Neuronal stem cell (in vitro differentiated cells): ENCODE data around the gene KRTAP20-1.
A peak's percentile ranks its signal among the peaks of the same experiment; 100 is the strongest.

Experiments used
- DNase-seq: peaks from one replicate; pipeline ENCODE4 v3.0.0-alpha.2; 2013; ENCODE audit warnings: low spot score
- H2AFZ ChIP-seq: one replicate; pipeline ENCODE4 v1.6.1; 2013; ENCODE audit warnings: mild to moderate bottlenecking, low read length, inconsistent platforms
- H2AK5ac ChIP-seq: 2 replicates; pipeline ENCODE4 v1.6.1; 2013; ENCODE audit warnings: low read depth, mild to moderate bottlenecking, inconsistent platforms, low read length, moderate library complexity, mixed read lengths
- H2BK120ac ChIP-seq: 2 replicates; pipeline ENCODE4 v1.6.1; 2013; ENCODE audit warnings: low read depth, mild to moderate bottlenecking, inconsistent platforms, low read length, moderate library complexity, mixed read lengths
- H2BK12ac ChIP-seq: one replicate; pipeline ENCODE4 v1.6.1; 2013; ENCODE audit warnings: low read length, inconsistent platforms
- H2BK15ac ChIP-seq: 2 replicates; pipeline ENCODE4 v1.6.1; 2013; ENCODE audit warnings: mild to moderate bottlenecking, low read length, inconsistent platforms, mixed read lengths
- H2BK5ac ChIP-seq: one replicate; pipeline ENCODE4 v1.6.1; 2013; ENCODE audit warnings: inconsistent platforms, mild to moderate bottlenecking, low read length, moderate library complexity
- H3K14ac ChIP-seq: one replicate; pipeline ENCODE4 v1.6.1; 2013; ENCODE audit warnings: low read length, inconsistent platforms
- H3K18ac ChIP-seq: 2 replicates; pipeline ENCODE4 v1.6.1; 2013; ENCODE audit warnings: low read length, inconsistent platforms
- H3K23ac ChIP-seq: 2 replicates; pipeline ENCODE4 v1.6.1; 2013; ENCODE audit warnings: low read depth, mild to moderate bottlenecking, mixed read lengths, low read length, inconsistent platforms; ENCODE audit not compliant: poor library complexity
- H3K27ac ChIP-seq: replicated peaks from 3 replicates; pipeline ENCODE4 v1.5.1; 2013; ENCODE audit warnings: low read length, inconsistent platforms
- H3K27me3 ChIP-seq, 3 experiments: 2 replicates each; pipeline ENCODE4 v1.6.1; 2013; ENCODE audit warnings: low read length in 3 of 3, mild to moderate bottlenecking in 2 of 3, inconsistent platforms in 1 of 3, low read depth in 1 of 3, mixed read lengths in 1 of 3, moderate library complexity in 1 of 3; ENCODE audit not compliant: control insufficient read depth in 3 of 3, insufficient read depth in 3 of 3
- H3K36me3 ChIP-seq, 2 donors: replicated peaks in 1 of 2; 2 replicates each; pipeline ENCODE4 v1.6.1; 2013; ENCODE audit warnings: low read length in 2 of 2; ENCODE audit not compliant: control insufficient read depth in 2 of 2, insufficient read depth in 2 of 2
- H3K4ac ChIP-seq: 2 replicates; pipeline ENCODE4 v1.6.1; 2013; ENCODE audit warnings: inconsistent platforms, mild to moderate bottlenecking, low read length, moderate library complexity
- H3K4me1 ChIP-seq, 2 donors: 1 replicate in 1 of 2; 2 replicates in 1 of 2; pipeline ENCODE4 v1.6.1; 2013; ENCODE audit warnings: low read length in 2 of 2, low read depth in 1 of 2; ENCODE audit not compliant: control insufficient read depth in 2 of 2, insufficient read depth in 1 of 2
- H3K4me2 ChIP-seq: one replicate; pipeline ENCODE4 v1.6.1; 2013; ENCODE audit warnings: mild to moderate bottlenecking, low read length, inconsistent platforms; ENCODE audit not compliant: insufficient read depth, poor library complexity, severe bottlenecking
- H3K4me3 ChIP-seq, 2 donors: 2 replicates each; pipeline ENCODE4 v1.5.1; 2013; ENCODE audit warnings: low read length in 2 of 2, mild to moderate bottlenecking in 2 of 2, inconsistent platforms in 1 of 2, moderate library complexity in 1 of 2
- H3K79me1 ChIP-seq: one replicate; pipeline ENCODE4 v1.6.1; 2013; ENCODE audit warnings: low read depth, mild to moderate bottlenecking, inconsistent platforms, low read length, moderate library complexity
- H3K9ac ChIP-seq: one replicate; pipeline ENCODE4 v1.6.1; 2013; ENCODE audit warnings: mild to moderate bottlenecking, low read depth, low read length, inconsistent platforms; ENCODE audit not compliant: poor library complexity
- H3K9me3 ChIP-seq, 2 donors: replicated peaks in 1 of 2; 2 replicates each; pipeline versions ENCODE3 to v1.6.1; 2013; ENCODE audit warnings: low read length in 2 of 2, mild to moderate bottlenecking in 2 of 2, inconsistent platforms in 1 of 2, low read depth in 1 of 2, mixed read lengths in 1 of 2, moderate library complexity in 1 of 2; ENCODE audit not compliant: control insufficient read depth in 2 of 2, insufficient read depth in 1 of 2
- H4K8ac ChIP-seq: one replicate; pipeline ENCODE4 v1.6.1; 2013; ENCODE audit warnings: low read depth, mild to moderate bottlenecking, inconsistent platforms, low read length, moderate library complexity
- H4K91ac ChIP-seq: one replicate; pipeline ENCODE4 v1.6.1; 2013; ENCODE audit warnings: low read length, low read depth, mild to moderate bottlenecking, inconsistent platforms; ENCODE audit not compliant: poor library complexity
- WGBS, 2 donors: extraction: QIAGEN DNeasy Blood & Tissue Kit; methylation state at CpG; one replicate each; pipeline ENCODE4 v1.1.7; 2013; ENCODE audit warnings: missing lambda C conversion rate in 2 of 2, mixed read lengths in 1 of 2; ENCODE audit not compliant: insufficient read length in 2 of 2, insufficient replicate concordance in 1 of 2; ENCODE audit errors: extremely low coverage in 2 of 2; 5-methylcytosine and 5-hydroxymethylcytosine counted together

The KRTAP20-1 gene

DNA sequence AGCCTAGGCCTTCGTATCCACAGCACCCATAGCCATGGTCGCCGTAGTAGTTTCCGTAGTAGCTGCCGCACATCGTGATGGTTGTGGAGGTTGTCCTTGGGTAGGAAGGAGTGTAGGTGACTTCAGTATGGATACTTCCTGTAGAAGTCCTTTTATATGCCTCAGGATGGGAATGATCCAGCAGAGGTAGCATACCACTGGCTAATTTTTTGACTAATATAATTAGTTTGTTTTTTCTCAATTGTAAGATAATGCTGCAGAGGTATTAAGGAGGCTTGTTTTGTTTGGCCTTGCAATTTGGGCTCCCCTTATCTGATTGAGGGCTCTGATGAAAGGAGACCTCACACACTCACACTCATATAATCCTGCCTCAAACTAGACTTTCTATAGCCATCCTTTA is 17.4 kb upstream of the KRTAP20-1 start, which contains the start of gene KRTAP6-2:
TSS of gene KRTAP6-2 (minus strand) at position 101 of the 400 bp plus-strand sequence. CDS start at position 73, 28 bp downstream.
- H2BK15ac ChIP-seq, result no peak within 1 kb of the TSS
- no peak within 1 kb of the TSS for H3K4me3 ChIP-seq
- no peak within 1 kb of the TSS for H3K4ac ChIP-seq
- H3K4me2 ChIP-seq, result no peak within 1 kb of the TSS
- peak within 1 kb of the TSS; percentile 80 for H3K18ac ChIP-seq
- H2BK5ac ChIP-seq, result no peak within 1 kb of the TSS
- peak within 1 kb of the TSS; percentile 64 for H2AK5ac ChIP-seq
- no peak within 1 kb of the TSS for H4K91ac ChIP-seq
- H3K4me1 ChIP-seq, result no peaks in the 10 kb centered on the region
- H3K9ac ChIP-seq, result no peak within 1 kb of the TSS
- H3K14ac ChIP-seq, result no peak within 1 kb of the TSS
- H2AFZ ChIP-seq, result no peak within 1 kb of the TSS
- peak within 1 kb of the TSS; percentile 33 for H2BK12ac ChIP-seq
- H3K27ac ChIP-seq, result no peak within 1 kb of the TSS
- no peak within 1 kb of the TSS for H2BK120ac ChIP-seq
- no peaks in the 10 kb centered on the region for H3K79me1 ChIP-seq
- WGBS, 2 donors, result no CpG with 5 or more reads among the region's 6 CpGs
- no peak for DNase-seq
- no peak within 1 kb of the TSS for H4K8ac ChIP-seq
- no peaks in the 10 kb centered on the region for H3K36me3 ChIP-seq
- no peaks in the 10 kb centered on the region for H3K27me3 ChIP-seq
- H3K23ac ChIP-seq, result peak within 1 kb of the TSS; percentile 8
- H3K9me3 ChIP-seq, result peaks cover 0 to 2% of the 10 kb centered on the region in 2 donors

- Histone ChIP-seq H3K18ac (no peak within 1 kb of the TSS), H2BK15ac (no peak within 1 kb of the TSS)
- WGBS, 2 donors, result no CpG with 5 or more reads among the region's 1 CpG
These were observed 15.4 kb upstream of the KRTAP20-1 start, which contains the start of gene KRTAP22-1 for GRCh38 chr21:30600787-30601186. KRTAP22-1 (plus strand) TSS chr21:30601087.

DNA sequence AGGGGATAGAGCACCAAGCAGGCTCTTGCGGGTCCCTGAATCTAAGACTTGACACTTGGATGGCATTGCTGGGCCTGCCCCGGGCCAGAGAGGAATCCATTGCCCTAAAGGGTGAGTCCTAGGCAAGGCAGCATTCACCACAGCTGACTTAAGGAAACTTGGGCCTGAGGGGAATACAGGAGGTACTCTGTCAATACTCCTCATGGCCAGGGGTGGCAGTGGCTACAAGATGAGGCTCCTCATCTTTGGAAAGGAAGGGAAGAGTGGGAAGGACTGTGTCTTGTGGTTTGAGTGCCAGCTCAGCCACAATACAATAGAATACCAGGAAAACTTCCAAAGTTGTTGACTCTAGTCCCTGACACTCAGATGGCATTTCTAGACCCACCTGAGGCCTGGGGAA is 10.3 kb upstream of the KRTAP20-1 start:
- no peak overlapping the region for H3K23ac ChIP-seq
- H2AK5ac ChIP-seq, result no peak overlapping the region
- no peaks in the 10 kb centered on the region for H3K4me1 ChIP-seq

More at GRCh38 chr21:30600787-30601186, 15.4 kb upstream of the KRTAP20-1 start, which contains the start of gene KRTAP22-1:
- no peak within 1 kb of the TSS for H3K4me3 ChIP-seq
- no peak within 1 kb of the TSS for H3K14ac ChIP-seq
- no peak within 1 kb of the TSS for H3K23ac ChIP-seq
- H2AFZ ChIP-seq, result no peak within 1 kb of the TSS
- peaks cover 0 to 2% of the 10 kb centered on the region in 2 donors for H3K9me3 ChIP-seq
- DNase-seq, result no peak
- no peaks in the 10 kb centered on the region for H3K4me1 ChIP-seq
- H3K4ac ChIP-seq, result no peak within 1 kb of the TSS
- no peak within 1 kb of the TSS for H4K91ac ChIP-seq
- no peak within 1 kb of the TSS for H3K9ac ChIP-seq
- no peak within 1 kb of the TSS for H2BK12ac ChIP-seq
- H3K36me3 ChIP-seq, result no peaks in the 10 kb centered on the region
- H2BK5ac ChIP-seq, result no peak within 1 kb of the TSS
- no peak within 1 kb of the TSS for H2AK5ac ChIP-seq
- no peaks in the 10 kb centered on the region for H3K27me3 ChIP-seq
- no peak within 1 kb of the TSS for H3K27ac ChIP-seq
- H4K8ac ChIP-seq, result no peak within 1 kb of the TSS
- no peak within 1 kb of the TSS for H2BK120ac ChIP-seq
- H3K79me1 ChIP-seq, result no peaks in the 10 kb centered on the region
- no peak within 1 kb of the TSS for H3K4me2 ChIP-seq

GRCh38 chr21:30612132-30612531 is 4.1 kb upstream of the KRTAP20-1 start:
- no peaks in the 10 kb centered on the region for H3K27me3 ChIP-seq
- H2BK15ac ChIP-seq, result no peak overlapping the region
- H3K9ac ChIP-seq, result no peak overlapping the region
- H2AK5ac ChIP-seq, result no peak overlapping the region
- WGBS, 2 donors, result no CpG with 5 or more reads among the region's 2 CpGs
- H3K27ac ChIP-seq, result no peak overlapping the region
- H2BK12ac ChIP-seq, result no peak overlapping the region
- no peak overlapping the region for H2BK5ac ChIP-seq
- H3K4me2 ChIP-seq, result no peak overlapping the region
- H3K14ac ChIP-seq, result no peak overlapping the region
- H3K36me3 ChIP-seq, result no peaks in the 10 kb centered on the region
- no peak overlapping the region for H3K4me3 ChIP-seq
- no peak overlapping the region for H2BK120ac ChIP-seq
- H3K23ac ChIP-seq, result no peak overlapping the region
- no peak for DNase-seq
- H4K91ac ChIP-seq, result no peak overlapping the region
- no peaks in the 10 kb centered on the region for H3K79me1 ChIP-seq
- H3K4ac ChIP-seq, result no peak overlapping the region
- H4K8ac ChIP-seq, result no peak overlapping the region
- no peak overlapping the region for H2AFZ ChIP-seq
- no peaks in the 10 kb centered on the region for H3K4me1 ChIP-seq
- no peaks in the 10 kb centered on the region for H3K9me3 ChIP-seq
- H3K18ac ChIP-seq, result no peak overlapping the region

More for the DNA sequence above, 10.3 kb upstream of the KRTAP20-1 start:
- no peak overlapping the region for H3K18ac ChIP-seq
- H3K14ac ChIP-seq, result no peak overlapping the region
- H3K4me2 ChIP-seq, result no peak overlapping the region
- no peaks in the 10 kb centered on the region for H3K9me3 ChIP-seq
- H3K4me3 ChIP-seq, result no peak overlapping the region
- no peak overlapping the region for H3K27ac ChIP-seq
- H3K27me3 ChIP-seq, result no peaks in the 10 kb centered on the region
- H2AFZ ChIP-seq, result no peak overlapping the region
- no CpG with 5 or more reads among the region's 2 CpGs for WGBS, 2 donors
- no peak overlapping the region for H2BK12ac ChIP-seq
- H4K91ac ChIP-seq, result no peak overlapping the region
- no peak overlapping the region for H4K8ac ChIP-seq
- no peak for DNase-seq
- no peak overlapping the region for H3K9ac ChIP-seq
- H3K4ac ChIP-seq, result no peak overlapping the region
- no peaks in the 10 kb centered on the region for H3K36me3 ChIP-seq
- H2BK120ac ChIP-seq, result no peak overlapping the region
- no peak overlapping the region for H2BK15ac ChIP-seq
- H2BK5ac ChIP-seq, result no peak overlapping the region
- H3K79me1 ChIP-seq, result no peaks in the 10 kb centered on the region
